SHP77 (cell line): ENCODE measurements around the gene COL17A1.
A peak's percentile ranks its signal among the peaks of the same experiment; 100 is the strongest.

Experiments
- DNase-seq, 2 experiments: peaks; one replicate each; lab custom pipeline; 2025; lab: John Stamatoyannopoulos, UW

The COL17A1 gene

GRCh38 chr10:104049504-104050250 is 36.0 kb downstream of the COL17A1 start:
- DNase-seq, result no peak

- DNase-seq, result no peak
Observed at GRCh38 chr10:104046651-104047050, 39.0 kb downstream of the COL17A1 start.

GRCh38 chr10:104045151-104046089 is 40.3 kb downstream of the COL17A1 start:
- DNase-seq, result peak; percentile 14 to 41

- DNase-seq, result no peak
Observed at GRCh38 chr10:104043854-104044253, 41.8 kb downstream of the COL17A1 start.

GRCh38 chr10:104043185-104043830 is 42.4 kb downstream of the COL17A1 start:
- no peak for DNase-seq

- no peak for DNase-seq
Observed at GRCh38 chr10:104041891-104042535, 43.7 kb downstream of the COL17A1 start.

- DNase-seq, result no peak
Observed at GRCh38 chr10:104040862-104041789, 44.6 kb downstream of the COL17A1 start.

GRCh38 chr10:104040382-104040781 is 45.3 kb downstream of the COL17A1 start:
- DNase-seq, result no peak

- no peak for DNase-seq
Observed at GRCh38 chr10:104038958-104039752, 46.5 kb downstream of the COL17A1 start.

- DNase-seq, result no peak
Observed at GRCh38 chr10:104038537-104038936, 47.1 kb downstream of the COL17A1 start.

GRCh38 chr10:104037261-104037951 is 48.3 kb downstream of the COL17A1 start:
- no peak for DNase-seq

GRCh38 chr10:104036518-104037260 is 49.0 kb downstream of the COL17A1 start:
- DNase-seq, result no peak

- DNase-seq, result no peak
Observed at GRCh38 chr10:104036069-104036384, 49.7 kb downstream of the COL17A1 start.

- no peak for DNase-seq
Observed at GRCh38 chr10:104035194-104036068, 50.2 kb downstream of the COL17A1 start.

- DNase-seq, result no peak
Observed at GRCh38 chr10:104034401-104035193, 51.1 kb downstream of the COL17A1 start.

GRCh38 chr10:104033966-104034365 is 51.7 kb downstream of the COL17A1 start:
- DNase-seq, result no peak

- DNase-seq, result no peak
Observed at GRCh38 chr10:104033401-104033930, 52.2 kb downstream of the COL17A1 start.
